GM23248 (cell line): Measurements from ENCODE around the gene IPO5. TPM values are rescaled to one million over a fixed set of nuclear protein-coding genes. Genes with fewer than 3 reads are reported as not detected.
A peak's percentile ranks its signal among the peaks of the same experiment; 100 is the strongest.
"Not testable (repeated sequence)": the region's sequence is repeated elsewhere in the genome, so short reads cannot be mapped to it uniquely, and the experiment has no call there.

Source experiments
- DNase-seq: peaks from one replicate; pipeline ENCODE4 v3.0.0-alpha.2; 2015
- H2AFZ ChIP-seq: fragments of 200-600 bp; sonication (generic); 2 replicates; pipeline ENCODE4 v1.6.1; 2016; ENCODE audit warnings: antibody characterized with exemption
- H3F3A ChIP-seq: fragments of 200-600 bp; sonication (generic); 2 replicates; pipeline ENCODE4 v1.6.1; 2016; ENCODE audit warnings: mild to moderate bottlenecking, antibody characterized with exemption, mixed run types; ENCODE audit not compliant: insufficient read depth
- H3K27ac ChIP-seq: fragments of 200-600 bp; sonication (generic); 2 replicates; pipeline ENCODE4 v1.5.1; 2016; ENCODE audit warnings: mild to moderate bottlenecking
- H3K27me3 ChIP-seq: fragments of 200-600 bp; sonication (generic); replicated peaks from 2 replicates; pipeline ENCODE4 v1.6.1; 2016; ENCODE audit warnings: mild to moderate bottlenecking; ENCODE audit not compliant: insufficient read depth
- H3K36me3 ChIP-seq: fragments of 200-600 bp; sonication (generic); 2 replicates; pipeline ENCODE4 v1.6.1; 2016; ENCODE audit warnings: low read depth, mild to moderate bottlenecking
- H3K4me1 ChIP-seq: fragments of 200-600 bp; sonication (generic); 2 replicates; pipeline ENCODE4 v1.6.1; 2016; ENCODE audit warnings: mild to moderate bottlenecking; ENCODE audit not compliant: insufficient read depth
- H3K4me2 ChIP-seq: fragments of 200-600 bp; sonication (generic); one replicate; pipeline ENCODE4 v1.6.1; 2016; ENCODE audit warnings: mild to moderate bottlenecking; ENCODE audit not compliant: unreplicated experiment
- H3K4me3 ChIP-seq: fragments of 200-600 bp; sonication (generic); 2 replicates; pipeline ENCODE4 v1.5.1; 2016; ENCODE audit warnings: mild to moderate bottlenecking
- H3K79me2 ChIP-seq: fragments of 200-600 bp; sonication (generic); 2 replicates; pipeline ENCODE4 v1.6.1; 2016; ENCODE audit warnings: mild to moderate bottlenecking; ENCODE audit not compliant: insufficient read depth
- H3K9ac ChIP-seq: fragments of 200-600 bp; sonication (generic); 2 replicates; pipeline ENCODE4 v1.6.1; 2016; ENCODE audit warnings: mild to moderate bottlenecking
- H3K9me2 ChIP-seq: fragments of 200-600 bp; sonication (generic); 2 replicates; pipeline ENCODE4 v1.6.1; 2016; ENCODE audit warnings: mixed run types, mild to moderate bottlenecking, moderate library complexity; ENCODE audit not compliant: insufficient read depth
- H3K9me3 ChIP-seq: fragments of 200-600 bp; sonication (generic); one replicate; pipeline ENCODE4 v1.6.1; 2017; ENCODE audit warnings: low read depth
- H4K20me1 ChIP-seq: fragments of 200-600 bp; sonication (generic); 2 replicates; pipeline ENCODE4 v1.6.0; 2016; ENCODE audit not compliant: insufficient read depth
- EZH2 ChIP-seq: fragments of 200-600 bp; sonication (generic); IDR thresholded peaks from 2 replicates; pipeline ENCODE4 v1.6.1; 2018; ENCODE audit warnings: antibody characterized with exemption, mild to moderate bottlenecking; ENCODE audit not compliant: insufficient read depth, poor library complexity, severe bottlenecking
- EZH2phosphoT487 ChIP-seq: fragments of 200-600 bp; sonication (generic); IDR thresholded peaks from 2 replicates; pipeline ENCODE4 v1.6.1; 2018; ENCODE audit warnings: antibody characterized with exemption, moderate library complexity, mild to moderate bottlenecking, low read depth; ENCODE audit not compliant: insufficient read depth
- WGBS, 2 experiments: methylation state at CpG; one replicate each; pipeline ENCODE4 v1.1.6; 2015 to 2017; ENCODE audit warnings: low lambda C conversion rate in 2 of 2, low coverage in 1 of 2; ENCODE audit errors: missing lambda C conversion rate in 2 of 2; 5-methylcytosine and 5-hydroxymethylcytosine counted together
- in situ Hi-C: fragments of 300-500 bp; cut with MboI; formaldehyde crosslinking; loops from 2 replicates; pipeline ENCODE4 v1.15.0; 2020
- polyA plus RNA-seq: library from polyadenylated mRNA; unstranded; fragments of >200 nt; fragmentation: Nextera tagmentation; extraction: Ambion mirVana; gene quantifications from 2 replicates; pipeline ENCODE4 v1.2.1, GENCODE V29; 2016
- total RNA-seq: library from RNA; depleted of rRNA; stranded (reverse); fragments of >200 nt; shearing (Covaris generic); gene quantifications from 2 replicates; pipeline ENCODE4 v1.2.3, GENCODE V29; 2014

The IPO5 gene
- total and polyA plus RNA-seq, 2 experiments from 2014 or later: 97.4 to 229 TPM

DNA sequence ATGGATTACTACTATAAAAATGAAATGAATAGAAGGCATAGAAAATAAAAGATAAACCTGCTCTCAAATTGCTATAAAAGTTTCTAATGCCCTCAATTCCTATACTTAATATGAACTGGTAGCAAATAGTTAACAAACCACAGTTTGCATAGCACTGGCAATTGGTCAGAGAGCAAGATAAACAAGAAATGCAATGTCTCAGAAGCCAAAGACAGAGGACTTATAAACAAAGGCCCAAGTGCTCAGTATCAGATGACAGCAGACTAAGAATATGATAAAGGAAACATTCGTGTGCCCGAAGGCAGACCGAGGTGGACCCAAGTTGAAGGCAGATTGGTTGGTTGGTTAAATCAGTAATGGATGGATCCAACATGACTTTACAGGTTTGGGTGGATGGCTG, 50.6 kb downstream of the IPO5 start:
- Histone ChIP-seq H3K27ac (no peak overlapping the region), H3K79me2 (peaks cover 17% of the 10 kb centered on the region), H3K9ac (no peak overlapping the region), H3K9me3 (no peaks in the 10 kb centered on the region), H3K4me3 (no peak overlapping the region), H2AFZ (no peak overlapping the region), H3K4me1 (no peaks in the 10 kb centered on the region), H3K4me2 (no peak overlapping the region), H3F3A (peaks cover 29% of the 10 kb centered on the region; the same call in 1 of the 2 replicates), H3K9me2 (no peaks in the 10 kb centered on the region), H3K36me3 (peaks cover 82% of the 10 kb centered on the region), H3K27me3 (no peaks in the 10 kb centered on the region), H4K20me1 (no peaks in the 10 kb centered on the region)
- no peak for TF ChIP-seq EZH2phosphoT487
- no peak for TF ChIP-seq EZH2
- in situ Hi-C loops: no loop called here
- DNase-seq: no peak
- 98% methylated on average over 3 of the region's 3 CpGs for WGBS, 2 experiments

- H3K9me2 ChIP-seq, H3K4me1 ChIP-seq, in situ Hi-C loops, H3K4me3 ChIP-seq, H3K27me3 ChIP-seq, H2AFZ ChIP-seq, H3K4me2 ChIP-seq, H4K20me1 ChIP-seq, H3K9me3 ChIP-seq, H3K9ac ChIP-seq, H3K27ac ChIP-seq: not testable (repeated sequence)
- H3K79me2 ChIP-seq: peaks cover 17% of the 10 kb centered on the region
- peaks cover 22% of the 10 kb centered on the region; the same call in 1 of the 2 replicates for H3F3A ChIP-seq
- DNase-seq: peak; percentile 28
- WGBS, 2 experiments: 93 to 94% methylated on average over 8 of the region's 8 CpGs
- peaks cover 81% of the 10 kb centered on the region for H3K36me3 ChIP-seq
These were observed 51.5 kb downstream of the IPO5 start for GRCh38 chr13:98004997-98005396.

DNA sequence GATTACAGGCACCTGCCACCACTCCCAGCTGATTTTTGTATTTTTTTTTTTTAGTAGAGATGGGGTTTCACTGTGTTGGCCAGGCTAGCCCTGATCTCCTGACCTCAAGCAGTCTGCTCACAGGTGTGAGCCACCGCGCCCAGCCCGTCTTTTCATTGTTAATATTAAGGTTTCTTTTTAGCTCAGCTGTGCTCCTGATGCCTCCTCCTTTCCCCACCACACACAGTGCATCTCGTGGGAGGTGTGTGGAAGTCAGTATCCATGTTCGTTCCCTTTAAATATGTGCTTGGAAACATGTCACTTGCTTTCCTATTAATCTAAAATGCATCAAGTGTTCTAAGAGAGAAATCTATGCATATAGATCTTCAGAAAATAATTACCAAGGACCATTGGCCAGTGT, 53.5 kb downstream of the IPO5 start:
- Histone ChIP-seq H3K36me3 (peaks cover 75% of the 10 kb centered on the region), H3K27me3 (no peaks in the 10 kb centered on the region), H3F3A (peaks cover 34% of the 10 kb centered on the region), H4K20me1 (no peaks in the 10 kb centered on the region), H3K4me2 (no peak overlapping the region), H3K27ac (no peak overlapping the region), H2AFZ (no peak overlapping the region), H3K9me2 (no peaks in the 10 kb centered on the region), H3K79me2 (peaks cover 21% of the 10 kb centered on the region), H3K4me3 (no peak overlapping the region), H3K9ac (no peak overlapping the region), H3K9me3 (no peaks in the 10 kb centered on the region), H3K4me1 (no peaks in the 10 kb centered on the region)
- 96 to 99% methylated on average over 5 of the region's 5 CpGs for WGBS, 2 experiments
- TF ChIP-seq EZH2: no peak
- TF ChIP-seq EZH2phosphoT487: no peak
- in situ Hi-C loops: no loop called here
- DNase-seq: no peak

GRCh38 chr13:98013241-98013640, 59.8 kb downstream of the IPO5 start:
- peaks cover 20% of the 10 kb centered on the region for H3K4me1 ChIP-seq
- in situ Hi-C loops: no loop called here
- H3F3A ChIP-seq: peaks cover 53% of the 10 kb centered on the region
- no peaks in the 10 kb centered on the region for H4K20me1 ChIP-seq
- H3K9me3 ChIP-seq: no peaks in the 10 kb centered on the region
- H3K36me3 ChIP-seq: peaks cover 80% of the 10 kb centered on the region
- no peak for DNase-seq
- no peak for TF ChIP-seq EZH2phosphoT487
- no peak for TF ChIP-seq EZH2
- 90 to 95% methylated on average over 9 of the region's 9 CpGs for WGBS, 2 experiments
- H3K27ac ChIP-seq: 0 out of 2 replicates have a peak overlapping the region, but pooled peaks have one; percentile 71
- H3K79me2 ChIP-seq: peaks cover 34% of the 10 kb centered on the region
- H3K27me3 ChIP-seq: no peaks in the 10 kb centered on the region
- no peaks in the 10 kb centered on the region for H3K9me2 ChIP-seq
- no peak overlapping the region for H3K4me2 ChIP-seq
- H3K9ac ChIP-seq: no peak overlapping the region
- no peak overlapping the region for H3K4me3 ChIP-seq
- H2AFZ ChIP-seq: no peak overlapping the region

- H3K9ac ChIP-seq: no peak overlapping the region
- peaks cover 30% of the 10 kb centered on the region for H3K79me2 ChIP-seq
- H4K20me1 ChIP-seq: no peaks in the 10 kb centered on the region
- peaks cover 82% of the 10 kb centered on the region for H3K36me3 ChIP-seq
- peak; percentile 93 for DNase-seq
- H3F3A ChIP-seq: peaks cover 52% of the 10 kb centered on the region
- no peaks in the 10 kb centered on the region for H3K9me3 ChIP-seq
- peak overlapping the region; percentile 71 for H3K27ac ChIP-seq
- TF ChIP-seq EZH2: no peak
- no peak for TF ChIP-seq EZH2phosphoT487
- no peaks in the 10 kb centered on the region for H3K27me3 ChIP-seq
- no peaks in the 10 kb centered on the region for H3K9me2 ChIP-seq
- H2AFZ ChIP-seq: no peak overlapping the region
- H3K4me2 ChIP-seq: peak overlapping the region; percentile 68
- H3K4me1 ChIP-seq: peaks cover 20% of the 10 kb centered on the region
- in situ Hi-C loops: no loop called here
- no peak overlapping the region for H3K4me3 ChIP-seq
These were observed 61.3 kb downstream of the IPO5 start for GRCh38 chr13:98014766-98015165.
